SJSA1 (cell line): ENCODE measurements around the gene CTSH. TPM values are rescaled to one million over a fixed set of nuclear protein-coding genes. Genes with fewer than 3 reads are reported as not detected.

ENCODE experiments used
- DNase-seq, 2 experiments: peaks; one replicate each; pipeline ENCODE4 v3.0.0-alpha.2; 2015 to 2020; ENCODE audit warnings: low spot score in 2 of 2, low read depth in 1 of 2
- H3K27ac ChIP-seq: fragments of 250-450 bp; sonication (Bioruptor Pico); 2 replicates; pipeline ENCODE4 v1.5.1; 2020; ENCODE audit warnings: mild to moderate bottlenecking, moderate library complexity
- H3K27me3 ChIP-seq: fragments of 250-450 bp; sonication (Bioruptor Pico); replicated peaks from 2 replicates; pipeline ENCODE4 v1.5.1; 2020; ENCODE audit warnings: mild to moderate bottlenecking, moderate library complexity
- H3K36me3 ChIP-seq: fragments of 250-450 bp; sonication (Bioruptor Pico); 2 replicates; pipeline ENCODE4 v1.5.1; 2020; ENCODE audit warnings: mild to moderate bottlenecking
- H3K4me1 ChIP-seq: fragments of 250-450 bp; sonication (Bioruptor Pico); replicated peaks from 2 replicates; pipeline ENCODE4 v1.6.1; 2021; ENCODE audit warnings: mild to moderate bottlenecking
- H3K4me3 ChIP-seq: fragments of 250-450 bp; sonication (Bioruptor Pico); 2 replicates; pipeline ENCODE4 v1.5.1; 2020; ENCODE audit warnings: mild to moderate bottlenecking
- H3K9me3 ChIP-seq: fragments of 250-450 bp; sonication (Bioruptor Pico); replicated peaks from 2 replicates; pipeline ENCODE4 v1.5.1; 2020; ENCODE audit warnings: mild to moderate bottlenecking
- total RNA-seq: library from RNA; depleted of rRNA; stranded (reverse); fragments of >200 nt; shearing (Covaris generic); gene quantifications from 2 replicates; pipeline ENCODE4 v1.2.3, GENCODE V29; 2014; rRNA removed

CTSH gene
- total RNA-seq: 0.92 TPM in 1 of 2 replicates, not detected in the other

- Histone ChIP-seq H3K4me3 (no peak within 1 kb of the TSS), H3K27ac (no peak within 1 kb of the TSS)
- no peak for DNase-seq
Measured at GRCh38 chr15:78944669-78945407, at the start of gene CTSH. Gene CTSH (minus strand): TSS chr15:78945046. CDS start chr15:78944981, 65 bp downstream.

GRCh38 chr15:78993931-78994530, 49.2 kb upstream of the CTSH start:
- Histone ChIP-seq H3K4me1 (peaks cover 30% of the 10 kb centered on the region), H3K27me3 (no peaks in the 10 kb centered on the region), H3K9me3 (no peaks in the 10 kb centered on the region), H3K4me3 (no peak overlapping the region), H3K27ac (no peak overlapping the region), H3K36me3 (no peaks in the 10 kb centered on the region)
- no peak for DNase-seq

More at GRCh38 chr15:78944669-78945407, at the start of gene CTSH:
- Histone ChIP-seq H3K36me3 (no peaks in the 10 kb centered on the region), H3K4me1 (0 out of 2 replicates have a peak, but pooled peaks cover 3% of the 10 kb centered on the region), H3K9me3 (no peaks in the 10 kb centered on the region), H3K27me3 (peaks cover 8% of the 10 kb centered on the region)

- H3K4me1 ChIP-seq: peaks cover 36% of the 10 kb centered on the region
- H3K27ac ChIP-seq: no peak overlapping the region
- no peaks in the 10 kb centered on the region for H3K9me3 ChIP-seq
- H3K27me3 ChIP-seq: no peaks in the 10 kb centered on the region
- H3K36me3 ChIP-seq: no peaks in the 10 kb centered on the region
- no peak overlapping the region for H3K4me3 ChIP-seq
- DNase-seq: no peak
Measured at GRCh38 chr15:78993257-78993930, 48.5 kb upstream of the CTSH start.

DNA sequence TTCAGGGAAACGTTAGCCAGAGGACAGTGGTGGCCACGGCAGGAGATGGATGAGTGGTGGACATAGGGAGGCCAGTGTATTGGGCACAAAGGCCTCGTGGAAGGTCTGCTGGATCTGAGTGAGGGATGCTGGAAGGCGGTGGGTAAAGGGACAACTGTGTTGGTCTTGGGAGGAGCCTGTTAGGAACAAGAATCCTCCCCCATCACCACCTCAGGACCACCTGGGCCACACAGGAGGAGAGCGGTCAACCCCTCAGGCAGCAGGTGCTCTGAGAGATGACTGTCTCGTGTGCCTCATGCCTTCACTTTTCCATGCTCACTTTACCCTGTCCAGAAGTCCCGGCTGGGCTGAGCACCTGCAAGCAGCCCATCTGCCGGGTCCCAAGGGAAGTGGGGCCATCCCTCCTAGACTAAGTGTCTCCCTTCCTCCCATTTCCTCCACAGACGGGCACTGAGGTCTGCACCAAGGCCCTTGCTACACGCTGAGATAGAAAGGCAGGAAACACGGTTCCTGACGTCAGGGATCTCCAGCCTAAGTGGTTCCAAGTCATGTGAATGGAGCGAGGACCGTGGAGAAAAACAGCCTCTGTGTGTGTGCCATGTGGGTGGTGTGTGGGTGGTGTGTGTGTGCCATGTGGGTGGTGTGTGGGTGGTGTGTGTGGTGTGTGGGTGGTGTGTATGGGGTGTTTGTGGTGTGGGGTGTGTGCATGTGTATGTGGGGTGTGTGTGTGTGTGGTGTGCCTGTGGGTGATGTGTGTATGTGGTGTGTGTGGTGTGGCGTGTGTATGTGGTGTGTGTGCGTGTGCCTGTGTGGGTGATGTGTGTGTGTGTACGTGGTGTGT, 47.8 kb upstream of the CTSH start:
- H3K27ac ChIP-seq: no peak overlapping the region
- H3K9me3 ChIP-seq: no peaks in the 10 kb centered on the region
- peaks cover 43% of the 10 kb centered on the region for H3K4me1 ChIP-seq
- H3K36me3 ChIP-seq: no peaks in the 10 kb centered on the region
- no peak overlapping the region for H3K4me3 ChIP-seq
- no peaks in the 10 kb centered on the region for H3K27me3 ChIP-seq
- no peak for DNase-seq

DNA sequence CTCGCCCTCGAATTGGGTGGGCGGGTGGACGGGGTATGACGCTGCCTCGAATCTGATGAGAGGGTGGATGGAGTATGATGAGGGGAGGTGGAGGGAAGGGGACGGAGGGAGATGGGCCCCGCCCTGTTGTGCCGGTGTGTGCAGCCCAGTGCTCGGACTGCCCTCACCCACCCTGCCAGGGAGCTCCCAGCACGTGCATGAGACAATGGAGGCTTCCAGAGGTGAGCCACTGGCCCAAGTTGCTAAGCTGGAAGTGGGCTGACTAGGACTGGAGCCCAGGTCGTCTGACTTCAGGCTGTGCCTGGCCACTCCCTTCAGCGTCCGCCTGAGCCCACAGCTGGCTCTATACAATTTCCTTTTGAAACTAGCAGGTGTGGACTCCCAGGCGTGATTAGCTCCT, 47.0 kb upstream of the CTSH start:
- H3K4me1 ChIP-seq: peaks cover 37% of the 10 kb centered on the region
- H3K27me3 ChIP-seq: no peaks in the 10 kb centered on the region
- H3K27ac ChIP-seq: no peak overlapping the region
- DNase-seq: no peak
- H3K4me3 ChIP-seq: no peak overlapping the region
- H3K9me3 ChIP-seq: no peaks in the 10 kb centered on the region
- H3K36me3 ChIP-seq: no peaks in the 10 kb centered on the region

GRCh38 chr15:78991476-78991875, 46.6 kb upstream of the CTSH start:
- Histone ChIP-seq H3K27me3 (no peaks in the 10 kb centered on the region), H3K4me3 (no peak overlapping the region), H3K4me1 (peaks cover 33% of the 10 kb centered on the region), H3K36me3 (no peaks in the 10 kb centered on the region), H3K9me3 (no peaks in the 10 kb centered on the region), H3K27ac (no peak overlapping the region)
- no peak for DNase-seq

GRCh38 chr15:78990278-78990677, 45.4 kb upstream of the CTSH start:
- DNase-seq: no peak
- no peaks in the 10 kb centered on the region for H3K27me3 ChIP-seq
- H3K9me3 ChIP-seq: no peaks in the 10 kb centered on the region
- H3K36me3 ChIP-seq: no peaks in the 10 kb centered on the region
- peaks cover 23% of the 10 kb centered on the region for H3K4me1 ChIP-seq
- H3K4me3 ChIP-seq: no peak overlapping the region
- no peak overlapping the region for H3K27ac ChIP-seq

- no peak for DNase-seq
- H3K9me3 ChIP-seq: no peaks in the 10 kb centered on the region
- no peaks in the 10 kb centered on the region for H3K36me3 ChIP-seq
- H3K4me1 ChIP-seq: peaks cover 23% of the 10 kb centered on the region
- H3K4me3 ChIP-seq: no peak overlapping the region
- no peak overlapping the region for H3K27ac ChIP-seq
- H3K27me3 ChIP-seq: no peaks in the 10 kb centered on the region
Measured at GRCh38 chr15:78989701-78990240, 44.9 kb upstream of the CTSH start.

GRCh38 chr15:78988361-78988911, 43.6 kb upstream of the CTSH start:
- DNase-seq: peak; percentile 82 to 86
- Histone ChIP-seq H3K27ac (peak overlapping the region; percentile 59), H3K9me3 (no peaks in the 10 kb centered on the region)

GRCh38 chr15:78987556-78988360, 42.9 kb upstream of the CTSH start:
- peak in 1 of 2 experiments; percentile 9 for DNase-seq
- H3K27me3 ChIP-seq: no peaks in the 10 kb centered on the region

More at GRCh38 chr15:78988361-78988911, 43.6 kb upstream of the CTSH start:
- Histone ChIP-seq H3K4me3 (no peak overlapping the region), H3K36me3 (no peaks in the 10 kb centered on the region), H3K27me3 (no peaks in the 10 kb centered on the region), H3K4me1 (peaks cover 23% of the 10 kb centered on the region)

GRCh38 chr15:78985859-78986475, 41.1 kb upstream of the CTSH start:
- Histone ChIP-seq H3K4me3 (no peak overlapping the region), H3K9me3 (no peaks in the 10 kb centered on the region), H3K27me3 (no peaks in the 10 kb centered on the region), H3K4me1 (peaks cover 16% of the 10 kb centered on the region), H3K36me3 (no peaks in the 10 kb centered on the region), H3K27ac (no peak overlapping the region)
- DNase-seq: no peak

More at GRCh38 chr15:78987556-78988360, 42.9 kb upstream of the CTSH start:
- Histone ChIP-seq H3K9me3 (no peaks in the 10 kb centered on the region), H3K27ac (peak overlapping the region; percentile 59), H3K4me3 (no peak overlapping the region), H3K36me3 (no peaks in the 10 kb centered on the region), H3K4me1 (peaks cover 23% of the 10 kb centered on the region)

DNA sequence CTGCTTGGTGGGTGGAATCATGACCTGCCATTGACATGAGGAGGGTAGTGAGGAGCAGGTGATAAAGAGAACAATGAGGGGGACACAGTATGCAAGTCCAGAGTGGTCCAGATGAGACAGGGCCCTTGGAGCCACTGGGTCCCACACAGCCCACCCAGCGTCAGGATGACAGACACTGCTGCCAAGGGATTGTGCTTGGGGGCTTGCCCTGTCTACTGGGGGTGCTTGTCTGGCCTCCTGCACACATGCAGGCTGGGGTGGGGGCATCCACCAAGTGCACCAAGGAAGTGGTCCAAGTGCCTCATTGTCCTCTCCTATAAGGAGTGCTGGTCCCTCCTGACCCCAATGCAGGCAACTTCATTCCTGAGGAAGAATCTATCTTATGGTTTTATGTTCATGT, 39.2 kb upstream of the CTSH start:
- Histone ChIP-seq H3K9me3 (no peaks in the 10 kb centered on the region), H3K4me1 (peaks cover 13% of the 10 kb centered on the region), H3K4me3 (no peak overlapping the region), H3K36me3 (no peaks in the 10 kb centered on the region), H3K27me3 (no peaks in the 10 kb centered on the region), H3K27ac (no peak overlapping the region)
- DNase-seq: no peak
